Subcutaneous adipose tissue (tissue), 4 donors: ENCODE data around the gene YIPF2. TPM values are rescaled to one million over a fixed set of nuclear protein-coding genes. Genes with fewer than 3 reads are reported as not detected.

Experiments
- CTCF ChIP-seq: fragments of 450-650 bp; IDR thresholded peaks from one replicate; pipeline ENCODE4 v1.5.1; 2016; ENCODE audit warnings: low read depth, mild to moderate bottlenecking, control low read depth, antibody characterized with exemption, moderate library complexity
- total RNA-seq, 4 donors: library from RNA; depleted of rRNA; stranded (reverse); fragments of >200 nt; gene quantifications; one replicate each; pipeline ENCODE4 v1.1.0, GENCODE V29; 2016

Gene YIPF2
- total RNA-seq, result 10 to 100 TPM; 25.9 to 44.6 (median 35.6) TPM

- no peak for TF ChIP-seq CTCF
Measured at GRCh38 chr19:10928563-10929401, at the start of gene YIPF2, which contains the start of gene TIMM29. YIPF2 (minus strand) TSS chr19:10928639; CDS start chr19:10928410, 229 bp downstream. TIMM29 (plus strand) TSS chr19:10928811; CDS start chr19:10928823, 12 bp downstream.

GRCh38 chr19:10977742-10978092 lies 49.3 kb upstream of the YIPF2 start:
- TF ChIP-seq CTCF, result no peak

GRCh38 chr19:10976131-10976892 lies 47.9 kb upstream of the YIPF2 start:
- TF ChIP-seq CTCF, result no peak

- TF ChIP-seq CTCF, result no peak
Measured at GRCh38 chr19:10975374-10976130, 47.1 kb upstream of the YIPF2 start.

GRCh38 chr19:10971107-10971726 lies 42.8 kb upstream of the YIPF2 start:
- TF ChIP-seq CTCF, result no peak

GRCh38 chr19:10968527-10969135 lies 40.2 kb upstream of the YIPF2 start:
- no peak for TF ChIP-seq CTCF
